ENCODE measurements around the gene NCOR2. TPM values are rescaled to one million over a fixed set of nuclear protein-coding genes. Genes with fewer than 3 reads are reported as not detected.
"Not testable (repeated sequence)": the region's sequence is repeated elsewhere in the genome, so short reads cannot be mapped to it uniquely, and the experiment has no call there.

NCOR2 gene
- total RNA-seq, 1 donor from 2014 or later: 134 TPM

GRCh38 chr12:124603831-124604251, 36.4 kb upstream of the NCOR2 start:
- DNase-seq (ENCODE audit: missing footprints): peak; percentile 40
- no peak for ATAC-seq
- intact Hi-C loops (cut with DNase I): no loop called here

- peak; percentile 43 for ATAC-seq
- intact Hi-C loops (cut with DNase I): no loop called here
Measured at GRCh38 chr12:124603100-124603541, 35.7 kb upstream of the NCOR2 start.

GRCh38 chr12:124601706-124602105, 34.3 kb upstream of the NCOR2 start:
- ATAC-seq: no peak
- intact Hi-C loops (cut with DNase I): no loop called here

More at GRCh38 chr12:124603100-124603541, 35.7 kb upstream of the NCOR2 start:
- DNase-seq (ENCODE audit: missing footprints): peak; percentile 67

GRCh38 chr12:124599074-124599999, 31.9 kb upstream of the NCOR2 start:
- ATAC-seq: no peak
- no peak for DNase-seq (ENCODE audit: missing footprints)
- intact Hi-C loops (cut with DNase I): no loop called here

More at GRCh38 chr12:124601706-124602105, 34.3 kb upstream of the NCOR2 start:
- DNase-seq (ENCODE audit: missing footprints): no peak

- intact Hi-C loops (cut with DNase I): no loop called here
- DNase-seq (ENCODE audit: missing footprints) (no peak), ATAC-seq (no peak)
Measured at GRCh38 chr12:124597041-124597440, 29.6 kb upstream of the NCOR2 start.

GRCh38 chr12:124595444-124595843, 28.0 kb upstream of the NCOR2 start:
- DNase-seq (ENCODE audit: missing footprints) (no peak), ATAC-seq (no peak)
- intact Hi-C loops (cut with DNase I): no loop called here

GRCh38 chr12:124594851-124595250, 27.4 kb upstream of the NCOR2 start:
- ATAC-seq (no peak), DNase-seq (ENCODE audit: missing footprints) (peak; percentile 41)
- intact Hi-C loops (cut with DNase I): no loop called here

GRCh38 chr12:124593851-124594401, 26.5 kb upstream of the NCOR2 start:
- DNase-seq (ENCODE audit: missing footprints) (no peak), ATAC-seq (no peak)
- intact Hi-C loops (cut with DNase I): no loop called here

- ATAC-seq: no peak
- intact Hi-C loops (cut with DNase I): no loop called here
Measured at GRCh38 chr12:124593176-124593575, 25.8 kb upstream of the NCOR2 start.

GRCh38 chr12:124592481-124593160, 25.2 kb upstream of the NCOR2 start:
- DNase-seq (ENCODE audit: missing footprints): peak; percentile 54
- no peak for ATAC-seq
- intact Hi-C loops (cut with DNase I): no loop called here

More at GRCh38 chr12:124593176-124593575, 25.8 kb upstream of the NCOR2 start:
- peak; percentile 53 for DNase-seq (ENCODE audit: missing footprints)

- DNase-seq (ENCODE audit: missing footprints) (peak; percentile 16), ATAC-seq (no peak)
- intact Hi-C loops (cut with DNase I): no loop called here
Measured at GRCh38 chr12:124592050-124592449, 24.6 kb upstream of the NCOR2 start.

GRCh38 chr12:124590447-124590846, 23.0 kb upstream of the NCOR2 start:
- DNase-seq (ENCODE audit: missing footprints) (no peak), ATAC-seq (no peak)
- intact Hi-C loops (cut with DNase I): no loop called here

GRCh38 chr12:124588751-124589267, 21.4 kb upstream of the NCOR2 start:
- intact Hi-C loops (cut with DNase I): no loop called here
- DNase-seq (ENCODE audit: missing footprints): peak; percentile 70
- ATAC-seq: peak; percentile 83

GRCh38 chr12:124588018-124588634, 20.7 kb upstream of the NCOR2 start:
- intact Hi-C loops (cut with DNase I): no loop called here
- ATAC-seq (peak; percentile 14), DNase-seq (ENCODE audit: missing footprints) (no peak)

GRCh38 chr12:124586756-124587155, 19.3 kb upstream of the NCOR2 start:
- ATAC-seq: no peak
- intact Hi-C loops (cut with DNase I): no loop called here
- no peak for DNase-seq (ENCODE audit: missing footprints)

- DNase-seq (ENCODE audit: missing footprints); intact Hi-C loops (cut with DNase I); ATAC-seq: not testable (repeated sequence)
Measured at GRCh38 chr12:124584494-124584893, 17.1 kb upstream of the NCOR2 start.

- intact Hi-C loops (cut with DNase I): no loop called here
- no peak for DNase-seq (ENCODE audit: missing footprints)
- ATAC-seq: no peak
Measured at GRCh38 chr12:124583854-124584253, 16.4 kb upstream of the NCOR2 start.

GRCh38 chr12:124582108-124582424, 14.7 kb upstream of the NCOR2 start:
- no peak for DNase-seq (ENCODE audit: missing footprints)
- peak; percentile 62 for ATAC-seq
- intact Hi-C loops (cut with DNase I): no loop called here
